OCI-LY7 (cell line): ENCODE measurements around the gene SLC30A7. TPM values are rescaled to one million over a fixed set of nuclear protein-coding genes. Genes with fewer than 3 reads are reported as not detected.

ENCODE experiments used
- BruUV-seq: library from RNA; stranded (reverse); fragments of 400-500 nt; replicated peaks from 2 replicates; lab custom pipeline; 2021; lab: Mats Ljungman, UMichigan
- CTCF ChIA-PET: fragments of 300-600 bp; sonication (Branson Sonifier 250); formaldehyde crosslinking; loops from one replicate; lab custom pipeline; 2022; ENCODE audit warnings: antibody characterized with exemption; ENCODE audit not compliant: unreplicated experiment; lab: Charles Lee
- POLR2A ChIA-PET: fragments of 300-600 bp; sonication (Branson Sonifier 250); formaldehyde crosslinking; loops from one replicate; lab custom pipeline; 2022; ENCODE audit warnings: antibody characterized with exemption; lab: Charles Lee
- DNase-seq: peaks from one replicate; pipeline ENCODE4 v3.0.0-alpha.2; 2015; ENCODE audit warnings: low spot score
- H2AFZ ChIP-seq: fragments of 200-600 bp; sonication (generic), shearing (Covaris generic); 2 replicates; pipeline ENCODE4 v1.6.1; 2014; ENCODE audit warnings: mild to moderate bottlenecking, antibody characterized with exemption, low read length, moderate library complexity
- H3K27ac ChIP-seq: fragments of 200-600 bp; sonication (generic); 2 replicates; pipeline ENCODE4 v1.5.1; 2014; ENCODE audit warnings: mixed run types, low read depth, mild to moderate bottlenecking, moderate library complexity, low read length, inconsistent platforms; ENCODE audit not compliant: poor library complexity, severe bottlenecking
- H3K36me3 ChIP-seq: fragments of 200-600 bp; sonication (generic); 2 replicates; pipeline ENCODE4 v1.6.1; 2014; ENCODE audit warnings: mild to moderate bottlenecking, antibody characterized with exemption, low read length, moderate library complexity, mixed read lengths; ENCODE audit not compliant: insufficient read depth
- H3K4me1 ChIP-seq: fragments of 200-600 bp; sonication (generic); 2 replicates; pipeline ENCODE4 v1.5.1; 2014; ENCODE audit warnings: mild to moderate bottlenecking, low read length; ENCODE audit not compliant: insufficient read depth, poor library complexity, severe bottlenecking
- H3K4me2 ChIP-seq: fragments of 200-600 bp; sonication (generic); 2 replicates; pipeline ENCODE4 v1.6.1; 2014; ENCODE audit warnings: mild to moderate bottlenecking, low read length
- H3K4me3 ChIP-seq: fragments of 200-600 bp; sonication (generic); 2 replicates; pipeline ENCODE4 v1.5.1; 2014; ENCODE audit warnings: mild to moderate bottlenecking, low read depth, low read length; ENCODE audit not compliant: poor library complexity, severe bottlenecking
- H3K79me2 ChIP-seq: fragments of 200-600 bp; sonication (generic); 2 replicates; pipeline ENCODE4 v1.6.1; 2016; ENCODE audit warnings: low read depth, mild to moderate bottlenecking, low read length, moderate library complexity, mixed read lengths; ENCODE audit not compliant: insufficient read depth
- H3K9me2 ChIP-seq: fragments of 200-600 bp; sonication (generic); 2 replicates; pipeline ENCODE4 v1.6.1; 2016; ENCODE audit warnings: mild to moderate bottlenecking, low read length, mixed read lengths; ENCODE audit not compliant: insufficient read depth
- H3K9me3 ChIP-seq: fragments of 200-600 bp; sonication (generic); 2 replicates; pipeline ENCODE4 v1.6.1; 2014; ENCODE audit warnings: mild to moderate bottlenecking, mixed run types, low read length, mixed read lengths
- H4K20me1 ChIP-seq: fragments of 200-600 bp; sonication (generic); 2 replicates; pipeline ENCODE4 v1.6.1; 2014; ENCODE audit warnings: mild to moderate bottlenecking, antibody characterized with exemption, low read length, moderate library complexity, mixed read lengths; ENCODE audit not compliant: insufficient read depth
- EZH2phosphoT487 ChIP-seq: fragments of 200-600 bp; sonication (generic); IDR thresholded peaks from 2 replicates; pipeline ENCODE4 v1.6.1; 2018; ENCODE audit warnings: low read depth, borderline replicate concordance, mild to moderate bottlenecking, mixed run types, antibody characterized with exemption, low read length, moderate library complexity, mixed read lengths
- intact Hi-C: fragments of 100-400 bp; cut with micrococcal nuclease; formaldehyde crosslinking; loops from one replicate; pipeline ENCODE4 v1.10.0; 2022; ENCODE audit not compliant: unreplicated experiment
- total RNA-seq, 2 experiments: library from RNA; depleted of rRNA in 1 of 2; stranded (reverse); fragments of >200 nt in 1 of 2; shearing (Covaris generic) in 1 of 2; gene quantifications; 2 replicates each; pipeline ENCODE4 v1.2.3, GENCODE V29; 2014 to 2022
- TF ChIP-seq, protein P1 (sequence below): fragments of 200-600 bp; sonication (generic); conservative IDR thresholded peaks from 2 replicates; pipeline ENCODE4 v1.5.1; 2014; ENCODE audit warnings: mild to moderate bottlenecking, antibody characterized with exemption, low read length, moderate library complexity, mixed read lengths

SLC30A7 gene
- total RNA-seq, 2 experiments from 2014 or later = 8.6 to 15.3 TPM

DNA sequence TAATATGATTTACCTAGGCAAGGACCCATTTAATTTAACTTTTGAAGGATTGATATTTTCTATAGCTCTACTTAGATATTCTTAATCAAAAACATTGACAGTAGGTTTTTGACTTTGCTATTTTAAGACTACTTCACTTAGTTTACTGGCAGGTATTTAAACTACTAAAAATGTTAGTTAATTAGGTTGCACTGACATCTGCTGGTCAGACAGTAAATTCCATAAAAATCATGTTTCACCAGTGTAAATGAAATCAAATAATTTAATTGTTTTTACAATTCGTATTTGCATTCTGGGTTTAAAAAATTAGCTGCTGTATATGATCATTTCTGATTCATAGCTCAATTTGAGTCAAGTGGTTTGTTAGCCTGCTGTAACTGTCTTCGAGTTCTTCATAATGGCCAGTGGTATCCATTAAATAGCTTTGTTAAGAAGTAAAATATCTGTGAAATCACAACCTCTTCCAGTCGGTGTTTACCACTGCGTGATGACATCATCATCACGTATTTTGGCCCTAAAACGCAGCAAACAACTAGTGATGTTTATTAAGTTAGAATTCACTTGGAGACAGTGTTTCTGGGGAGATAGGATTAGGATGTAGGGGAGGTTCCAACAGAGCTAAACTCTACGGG is 27.4 kb upstream of the SLC30A7 start:
- no peak overlapping the region for H3K27ac ChIP-seq
- H3K9me2 ChIP-seq = no peaks in the 10 kb centered on the region
- H3K4me3 ChIP-seq = no peak overlapping the region
- peaks cover 3% of the 10 kb centered on the region; the same call in 1 of the 2 replicates for H4K20me1 ChIP-seq
- H3K4me1 ChIP-seq = no peaks in the 10 kb centered on the region
- H3K36me3 ChIP-seq = no peaks in the 10 kb centered on the region
- POLR2A ChIA-PET = interaction anchor here (0.6 to 1.1 kb wide), 4 partner anchors 13 to 462 kb away, joined by 3 to 6 read pairs (median 4); no protein-coding TSS in a partner anchor
- H3K79me2 ChIP-seq = no peaks in the 10 kb centered on the region
- CTCF ChIA-PET = interaction anchor here (0.7 to 1.1 kb wide), 4 partner anchors 11 to 410 kb away, joined by 3 to 5 read pairs (median 3); no protein-coding TSS in a partner anchor
- no TSS peak for BruUV-seq
- DNase-seq = peak; percentile 44
- intact Hi-C loops = loop anchor here (1.0 to 10.0 kb wide), 2 partner anchors 344 to 405 kb away; no protein-coding TSS in a partner anchor
- 0 out of 2 replicates have a peak overlapping the region, but pooled peaks have one; percentile 27 for H3K4me2 ChIP-seq
- H3K9me3 ChIP-seq = no peaks in the 10 kb centered on the region
- TF ChIP-seq, protein P1, sequence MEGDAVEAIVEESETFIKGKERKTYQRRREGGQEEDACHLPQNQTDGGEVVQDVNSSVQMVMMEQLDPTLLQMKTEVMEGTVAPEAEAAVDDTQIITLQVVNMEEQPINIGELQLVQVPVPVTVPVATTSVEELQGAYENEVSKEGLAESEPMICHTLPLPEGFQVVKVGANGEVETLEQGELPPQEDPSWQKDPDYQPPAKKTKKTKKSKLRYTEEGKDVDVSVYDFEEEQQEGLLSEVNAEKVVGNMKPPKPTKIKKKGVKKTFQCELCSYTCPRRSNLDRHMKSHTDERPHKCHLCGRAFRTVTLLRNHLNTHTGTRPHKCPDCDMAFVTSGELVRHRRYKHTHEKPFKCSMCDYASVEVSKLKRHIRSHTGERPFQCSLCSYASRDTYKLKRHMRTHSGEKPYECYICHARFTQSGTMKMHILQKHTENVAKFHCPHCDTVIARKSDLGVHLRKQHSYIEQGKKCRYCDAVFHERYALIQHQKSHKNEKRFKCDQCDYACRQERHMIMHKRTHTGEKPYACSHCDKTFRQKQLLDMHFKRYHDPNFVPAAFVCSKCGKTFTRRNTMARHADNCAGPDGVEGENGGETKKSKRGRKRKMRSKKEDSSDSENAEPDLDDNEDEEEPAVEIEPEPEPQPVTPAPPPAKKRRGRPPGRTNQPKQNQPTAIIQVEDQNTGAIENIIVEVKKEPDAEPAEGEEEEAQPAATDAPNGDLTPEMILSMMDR = peak; percentile 91
- TF ChIP-seq EZH2phosphoT487 = no peak
- peak overlapping the region; percentile 71; the same call in 1 of the 2 replicates for H2AFZ ChIP-seq

DNA sequence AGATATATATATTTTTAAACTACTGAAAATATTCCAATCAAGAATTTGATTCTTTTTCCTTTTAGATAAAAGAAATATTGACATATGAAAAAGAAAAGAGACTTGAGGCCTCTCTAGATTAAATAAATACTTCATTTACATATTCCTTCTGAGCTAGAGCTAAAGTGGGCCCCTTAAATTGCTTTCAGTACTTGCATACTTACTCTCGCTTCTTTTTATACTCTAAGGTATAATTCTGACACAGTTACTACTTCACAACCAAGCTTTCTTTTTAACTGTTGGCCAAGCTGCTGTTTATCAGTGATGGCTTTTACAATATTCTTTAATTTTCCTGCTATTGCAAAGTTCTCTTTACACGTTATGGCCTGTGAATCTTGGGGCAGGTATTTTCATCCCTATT is 25.9 kb upstream of the SLC30A7 start:
- no peak overlapping the region for H2AFZ ChIP-seq
- no TSS peak for BruUV-seq
- DNase-seq = no peak
- H3K4me1 ChIP-seq = no peaks in the 10 kb centered on the region
- no peaks in the 10 kb centered on the region for H3K36me3 ChIP-seq
- H3K4me2 ChIP-seq = no peak overlapping the region
- ChIA-PET CTCF (no interaction called here), POLR2A (interaction anchor here (0.6 to 1.1 kb wide), 5 partner anchors 10 to 1104 kb away, joined by 3 to 4 read pairs (median 3); partner anchors contain the start of genes CDC14A and FRRS1)
- no peak overlapping the region for H3K27ac ChIP-seq
- no peaks in the 10 kb centered on the region for H3K9me2 ChIP-seq
- no peaks in the 10 kb centered on the region for H3K9me3 ChIP-seq
- no peak overlapping the region for H3K4me3 ChIP-seq
- no peak for TF ChIP-seq EZH2phosphoT487
- TF ChIP-seq, protein P1 = no peak
- intact Hi-C loops = loop anchor here (10.0 kb wide), 1 partner anchor 345 kb away; no protein-coding TSS in a partner anchor
- H4K20me1 ChIP-seq = peaks cover 3% of the 10 kb centered on the region; the same call in 1 of the 2 replicates
- H3K79me2 ChIP-seq = no peaks in the 10 kb centered on the region

DNA sequence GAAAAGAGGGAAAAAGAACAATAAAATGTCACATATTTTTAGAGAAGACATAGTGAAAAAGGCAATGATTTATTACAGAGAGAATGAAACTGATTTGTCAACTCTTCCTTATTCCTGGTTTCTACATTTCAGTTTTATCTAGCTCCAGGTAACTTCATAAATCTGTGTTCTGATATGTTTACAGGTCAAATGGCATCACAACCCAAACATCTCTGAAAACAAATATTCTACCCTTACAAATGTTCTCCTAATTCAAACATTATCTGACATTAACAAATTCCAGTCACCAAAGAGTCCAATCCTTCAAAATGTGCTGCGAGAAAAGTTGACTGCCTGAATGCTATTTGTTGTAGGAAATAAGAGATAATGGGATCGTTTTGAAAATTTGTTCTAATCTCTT is 21.5 kb upstream of the SLC30A7 start:
- no peak overlapping the region for H2AFZ ChIP-seq
- POLR2A ChIA-PET = no interaction called here
- H3K4me1 ChIP-seq = no peaks in the 10 kb centered on the region
- intact Hi-C loops = no loop called here
- no peak overlapping the region for H3K4me3 ChIP-seq
- H3K9me3 ChIP-seq = no peaks in the 10 kb centered on the region
- peaks cover 3% of the 10 kb centered on the region; the same call in 1 of the 2 replicates for H4K20me1 ChIP-seq
- CTCF ChIA-PET = no interaction called here
- TF ChIP-seq, protein P1 = no peak
- TF ChIP-seq EZH2phosphoT487 = no peak
- H3K36me3 ChIP-seq = no peaks in the 10 kb centered on the region
- H3K27ac ChIP-seq = no peak overlapping the region
- DNase-seq = no peak
- H3K79me2 ChIP-seq = no peaks in the 10 kb centered on the region
- H3K9me2 ChIP-seq = no peaks in the 10 kb centered on the region
- no TSS peak for BruUV-seq
- no peak overlapping the region for H3K4me2 ChIP-seq
